Gastrocnemius medialis (tissue), 4 donors: ENCODE measurements around the gene C22orf31. TPM values are rescaled to one million over a fixed set of nuclear protein-coding genes. Genes with fewer than 3 reads are reported as not detected.
A peak's percentile ranks its signal among the peaks of the same experiment; 100 is the strongest.
"Not testable (repeated sequence)": the region's sequence is repeated elsewhere in the genome, so short reads cannot be mapped to it uniquely, and the experiment has no call there.

Experiments
- ATAC-seq, 2 donors: fragments of 150-250 bp; one replicate each; pipeline ENCODE4 v1.9.1; 2016
- DNase-seq, 2 donors: peaks; one replicate each; pipeline ENCODE4 v3.0.0-alpha.2; 2019
- H3K27ac ChIP-seq, 4 donors: fragments of 200-600 bp; sonication (generic); 1 replicate in 1 of 4; 2 replicates in 3 of 4; pipeline ENCODE4 v1.5.1; 2016 to 2018; ENCODE audit warnings: mild to moderate bottlenecking in 2 of 4, moderate library complexity in 1 of 4
- H3K27me3 ChIP-seq, 3 donors: fragments of 200-600 bp; sonication (generic) in 2 of 3; 1 replicate in 1 of 3; 2 replicates in 2 of 3; pipeline versions ENCODE4 v1.5.1 to v1.6.0; 2016 to 2019; ENCODE audit warnings: mild to moderate bottlenecking in 1 of 3, moderate library complexity in 1 of 3
- H3K36me3 ChIP-seq, 2 donors: fragments of 200-600 bp; sonication (generic) in 1 of 2; one replicate each; pipeline ENCODE4 v1.5.1; 2017 to 2018
- H3K4me1 ChIP-seq, 2 donors: fragments of 200-600 bp; sonication (generic) in 1 of 2; one replicate each; pipeline ENCODE4 v1.5.1; 2016 to 2017; ENCODE audit warnings: mild to moderate bottlenecking in 2 of 2
- H3K4me3 ChIP-seq, 4 donors: fragments of 200-600 bp; sonication (generic) in 3 of 4; 1 replicate in 1 of 4; 2 replicates in 3 of 4; pipeline ENCODE4 v1.5.1; 2016 to 2019; ENCODE audit warnings: mild to moderate bottlenecking in 2 of 4
- H3K9me3 ChIP-seq, 3 donors: fragments of 200-600 bp; sonication (generic) in 2 of 3; 1 replicate in 1 of 3; 2 replicates in 2 of 3; pipeline ENCODE4 v1.5.1; 2016 to 2019
- CTCF ChIP-seq, 5 experiments: fragments of 450-650 bp in 3 of 5; fragments of 200-600 bp in 2 of 5; sonication (generic) in 2 of 5; IDR thresholded peaks in 4 of 5; conservative IDR thresholded peaks in 1 of 5; 1 replicate in 4 of 5; 2 replicates in 1 of 5; pipeline ENCODE4 v1.5.1; 2016 to 2019; ENCODE audit warnings: antibody characterized with exemption in 5 of 5, mild to moderate bottlenecking in 3 of 5, moderate library complexity in 3 of 5
- POLR2A ChIP-seq, 2 donors: fragments of 450-650 bp; IDR thresholded peaks; one replicate each; pipeline ENCODE4 v1.6.1; 2017; ENCODE audit warnings: antibody characterized with exemption in 2 of 2, mild to moderate bottlenecking in 2 of 2, moderate library complexity in 2 of 2
- in situ Hi-C, 4 donors: fragments of 200-750 bp; cut with MboI; loops; one replicate each; pipeline versions ENCODE4 v1.15.0 to v1.8.0; 2017; ENCODE audit warnings: low sequenced_read_pairs in 4 of 4
- intact Hi-C: fragments of 100-400 bp; cut with DNase I; formaldehyde crosslinking; loops from one replicate; pipeline ENCODE4 v1.15.1; 2023; ENCODE audit warnings: low total_unique reads
- total RNA-seq, 4 donors: library from RNA; depleted of rRNA; stranded (reverse); fragments of >200 nt; gene quantifications; one replicate each; pipeline versions ENCODE4 v1.1.0 to v1.2.3, GENCODE V29; 2016

Gene C22orf31
- total RNA-seq, 4 donors from 2014 or later = not detected

- DNase-seq (no peak), ATAC-seq (no peak)
- Histone ChIP-seq H3K4me1 (peaks cover 10 to 13% of the 10 kb centered on the region in 2 donors), H3K27ac (no peak overlapping the region), H3K4me3 (no peak overlapping the region), H3K9me3 (no peaks in the 10 kb centered on the region), H3K27me3 (no peaks in the 10 kb centered on the region), H3K36me3 (no peaks in the 10 kb centered on the region)
- TF ChIP-seq CTCF (IDR thresholded peaks at IDR 0.05 in 4 of 5, conservative IDR thresholded peaks at IDR 0.05 in 1 of 5) = no peak
- no peak for TF ChIP-seq POLR2A (IDR thresholded peaks at IDR 0.05)
- in situ Hi-C loops = no loop called here
- intact Hi-C loops = no loop called here
Measured at GRCh38 chr22:29083933-29084591, 22.4 kb upstream of the C22orf31 start.

- ATAC-seq, intact Hi-C loops: not testable (repeated sequence)
Measured at GRCh38 chr22:29083576-29083932, 21.9 kb upstream of the C22orf31 start.

GRCh38 chr22:29082826-29083545, 21.4 kb upstream of the C22orf31 start:
- H3K4me3 ChIP-seq = no peak overlapping the region
- no peak for DNase-seq
- no peaks in the 10 kb centered on the region for H3K27me3 ChIP-seq
- H3K27ac ChIP-seq = peak overlapping the region in 1 of 4 donors; percentile 30
- peaks cover 16 to 20% of the 10 kb centered on the region in 2 donors for H3K4me1 ChIP-seq
- H3K36me3 ChIP-seq = no peaks in the 10 kb centered on the region
- no peak for TF ChIP-seq POLR2A (IDR thresholded peaks at IDR 0.05)
- TF ChIP-seq CTCF (IDR thresholded peaks at IDR 0.05 in 4 of 5, conservative IDR thresholded peaks at IDR 0.05 in 1 of 5) = no peak
- in situ Hi-C loops = no loop called here
- no peak for ATAC-seq
- no peaks in the 10 kb centered on the region for H3K9me3 ChIP-seq
- intact Hi-C loops = no loop called here

More at GRCh38 chr22:29083576-29083932, 21.9 kb upstream of the C22orf31 start:
- H3K27me3 ChIP-seq, H3K4me3 ChIP-seq, in situ Hi-C loops, H3K27ac ChIP-seq, H3K9me3 ChIP-seq, H3K36me3 ChIP-seq, DNase-seq: not testable (repeated sequence)
- peaks cover 13 to 15% of the 10 kb centered on the region in 2 donors for H3K4me1 ChIP-seq

GRCh38 chr22:29081517-29082236, 20.0 kb upstream of the C22orf31 start:
- ATAC-seq = peak in 1 of 2 donors; percentile 12
- TF ChIP-seq POLR2A (IDR thresholded peaks at IDR 0.05) (no peak), CTCF (IDR thresholded peaks at IDR 0.05 in 4 of 5, conservative IDR thresholded peaks at IDR 0.05 in 1 of 5) (no peak)
- peaks cover 20 to 25% of the 10 kb centered on the region in 2 donors for H3K4me1 ChIP-seq
- no peaks in the 10 kb centered on the region for H3K36me3 ChIP-seq
- H3K9me3 ChIP-seq = no peaks in the 10 kb centered on the region
- intact Hi-C loops = no loop called here
- H3K4me3 ChIP-seq = no peak overlapping the region
- H3K27me3 ChIP-seq = no peaks in the 10 kb centered on the region
- no peak for DNase-seq
- in situ Hi-C loops = no loop called here
- H3K27ac ChIP-seq = peak overlapping the region in 2 of 4 donors; percentile 29 to 30
